CD4-positive, alpha-beta T cell treated with Interferon gamma for 1 hour (primary cell): Measurements from ENCODE around the gene FASTK.

ENCODE experiments used
- DNase-seq: peaks from one replicate; pipeline ENCODE4 v3.0.0-alpha.2; 2020

The FASTK gene

DNA sequence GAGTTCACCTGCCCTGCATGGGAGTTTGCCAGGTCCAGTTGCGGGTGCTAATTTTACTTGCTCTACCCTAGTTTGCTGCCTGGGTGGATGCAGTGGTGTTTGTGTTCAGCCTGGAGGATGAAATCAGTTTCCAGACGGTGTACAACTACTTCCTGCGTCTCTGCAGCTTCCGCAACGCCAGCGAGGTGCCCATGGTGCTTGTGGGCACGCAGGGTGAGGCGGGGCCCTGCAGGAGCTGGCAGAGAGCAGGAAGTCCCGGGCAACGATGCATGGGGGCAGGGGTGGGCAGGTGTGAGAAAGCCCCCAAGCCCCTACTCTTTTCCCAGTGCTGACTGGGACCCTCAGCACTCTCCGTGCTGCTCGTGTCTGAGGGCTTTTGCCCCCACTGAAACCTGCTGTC is 37.0 kb upstream of the FASTK start:
- peak; percentile 24 for DNase-seq

DNA sequence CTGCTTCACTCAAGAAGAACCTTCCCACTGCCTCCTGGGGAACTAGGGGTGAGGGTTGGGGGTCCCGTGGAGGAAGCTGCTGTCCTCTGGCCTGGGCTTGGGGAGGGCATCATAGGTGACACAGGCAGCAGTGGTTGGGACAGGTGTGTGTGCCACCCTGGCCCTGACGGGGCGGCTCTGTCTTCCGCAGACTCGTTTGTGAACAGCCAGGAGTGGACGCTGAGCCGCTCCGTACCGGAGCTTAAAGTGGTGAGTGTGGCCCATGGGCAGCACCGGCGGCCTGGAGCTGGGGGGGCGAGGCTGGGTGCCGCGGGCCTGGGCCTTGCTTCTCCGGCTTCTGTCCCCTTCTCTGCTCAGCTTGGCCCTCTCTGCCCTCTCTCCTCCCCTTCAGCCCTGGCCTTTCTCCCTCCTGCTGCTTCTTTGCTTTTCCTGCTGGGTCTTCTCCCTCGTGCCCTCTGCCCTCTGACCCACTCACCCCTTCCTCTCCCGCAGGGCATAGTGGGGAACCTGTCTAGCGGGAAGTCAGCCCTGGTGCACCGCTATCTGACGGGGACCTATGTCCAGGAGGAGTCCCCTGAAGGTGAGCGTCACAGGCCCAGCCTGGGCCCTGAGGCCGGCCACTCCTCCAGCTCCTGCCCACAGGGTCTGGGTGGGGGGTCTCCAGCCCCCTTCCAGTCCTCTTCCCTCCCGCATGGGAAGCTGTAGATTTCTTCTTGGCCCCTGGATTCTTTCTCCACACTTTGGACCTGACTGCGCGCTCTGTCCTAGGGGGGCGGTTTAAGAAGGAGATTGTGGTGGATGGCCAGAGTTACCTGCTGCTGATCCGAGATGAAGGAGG is 36.2 kb upstream of the FASTK start:
- no peak for DNase-seq

DNA sequence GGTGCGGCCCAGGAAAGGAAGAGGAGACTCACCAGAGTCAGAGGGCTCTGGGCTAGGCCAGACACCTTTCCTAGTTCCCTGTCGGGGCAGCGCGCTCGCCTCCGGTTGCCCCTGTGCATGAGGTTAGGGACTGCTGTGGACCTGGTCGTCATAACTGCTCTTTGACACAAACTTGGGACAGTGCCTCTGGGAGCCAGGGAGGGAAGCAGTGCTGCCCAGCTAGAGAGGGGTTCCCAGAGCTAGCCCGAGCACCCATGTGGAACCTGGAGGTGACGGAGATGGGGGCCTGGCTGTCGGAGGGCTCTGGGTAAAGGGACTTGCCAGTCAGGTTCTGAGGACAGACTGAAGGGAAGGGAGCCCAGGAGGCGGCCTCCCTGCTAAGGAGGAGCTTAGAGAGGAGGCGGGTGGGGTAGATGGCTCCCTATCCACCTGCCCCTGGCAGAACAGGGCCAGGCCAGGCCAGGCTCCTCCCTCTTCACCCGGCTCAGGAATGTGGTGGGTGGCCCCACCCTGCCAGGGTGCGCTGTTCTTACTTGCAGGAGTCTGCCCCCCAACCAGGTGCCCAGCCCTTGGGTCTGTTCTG is 35.3 kb upstream of the FASTK start:
- no peak for DNase-seq

DNA sequence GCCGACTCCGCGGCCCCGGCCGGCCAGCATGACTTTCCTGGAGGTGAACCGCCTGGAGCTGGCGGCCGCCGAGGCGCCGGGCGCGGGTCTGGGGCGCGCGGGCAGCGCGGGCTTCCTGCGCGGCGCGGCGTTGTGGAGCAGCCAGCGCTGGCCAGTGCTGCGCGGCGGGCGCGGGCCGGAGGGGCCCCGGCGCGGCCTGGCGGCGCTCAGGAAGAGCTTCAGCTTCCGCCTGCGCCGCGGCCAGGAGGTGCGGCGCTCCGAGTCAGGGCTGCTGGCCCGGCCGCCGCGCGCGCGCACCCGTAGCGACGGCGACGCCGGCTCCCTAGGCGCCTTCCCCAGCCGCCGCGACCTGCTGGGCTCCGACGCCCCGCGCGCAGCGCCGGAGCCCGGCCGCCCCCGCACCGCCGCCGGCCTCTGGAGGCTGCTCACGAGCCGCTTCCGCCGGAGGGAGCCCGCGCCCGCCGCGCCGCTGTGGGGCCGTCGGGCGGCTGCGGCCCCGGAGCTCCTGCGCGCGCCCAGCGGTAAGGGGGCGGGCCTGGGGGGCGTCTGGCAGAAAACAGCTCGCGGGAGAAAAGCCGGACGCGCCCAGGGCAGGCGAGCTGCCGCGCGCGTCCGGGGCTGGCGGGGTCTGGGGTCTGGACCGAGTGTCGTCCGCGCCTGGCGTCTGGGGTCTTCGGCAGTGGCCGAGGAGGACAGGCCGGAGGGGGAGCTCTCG is 34.7 kb upstream of the FASTK start:
- no peak for DNase-seq

DNA sequence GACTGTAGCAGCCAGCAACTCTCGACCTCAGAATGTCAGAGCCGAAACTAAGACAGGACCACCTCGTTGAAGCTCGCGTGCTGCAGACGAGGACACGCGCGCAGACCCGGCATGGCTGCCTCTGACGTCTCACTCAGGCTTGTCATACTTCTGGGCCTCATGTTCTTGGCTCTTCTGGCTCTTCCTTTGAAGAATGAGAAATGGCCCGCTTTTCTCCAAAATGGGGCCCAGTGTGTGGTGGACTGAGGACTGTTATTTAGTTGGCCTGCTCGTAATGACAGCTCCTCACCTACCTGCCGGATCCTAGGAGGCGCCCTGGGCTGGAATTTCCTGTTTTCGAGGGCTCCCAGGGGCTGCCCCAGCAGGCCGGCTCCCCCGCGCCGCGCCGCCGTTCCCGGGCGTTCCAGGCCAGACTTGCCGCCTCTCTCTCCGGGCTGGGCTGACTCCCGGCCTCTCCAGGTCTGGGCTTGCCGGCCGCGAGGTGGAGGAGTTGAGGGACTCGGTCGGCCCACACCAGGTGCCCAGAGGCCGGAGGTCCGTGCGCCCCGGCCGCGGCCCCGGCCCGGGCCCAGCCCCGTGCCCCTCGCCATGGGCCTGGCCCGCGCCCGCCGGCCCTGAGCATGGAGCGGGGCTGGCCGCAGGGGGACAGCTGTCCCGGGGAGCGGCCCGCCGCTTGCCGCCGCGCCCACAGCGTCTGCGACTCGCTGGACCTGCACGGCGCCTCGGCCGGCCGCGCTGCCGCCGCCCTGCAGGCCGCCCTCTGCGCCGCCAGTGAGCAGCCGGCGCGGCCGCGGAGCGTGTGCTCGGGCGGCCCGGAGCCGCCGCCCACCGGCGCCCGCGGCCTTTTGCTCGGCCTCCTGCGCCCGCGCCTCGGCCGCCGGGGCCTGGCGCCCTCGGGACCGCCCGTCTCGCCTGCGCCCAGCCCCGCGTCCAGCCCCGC is 33.8 kb upstream of the FASTK start:
- DNase-seq, result no peak

DNA sequence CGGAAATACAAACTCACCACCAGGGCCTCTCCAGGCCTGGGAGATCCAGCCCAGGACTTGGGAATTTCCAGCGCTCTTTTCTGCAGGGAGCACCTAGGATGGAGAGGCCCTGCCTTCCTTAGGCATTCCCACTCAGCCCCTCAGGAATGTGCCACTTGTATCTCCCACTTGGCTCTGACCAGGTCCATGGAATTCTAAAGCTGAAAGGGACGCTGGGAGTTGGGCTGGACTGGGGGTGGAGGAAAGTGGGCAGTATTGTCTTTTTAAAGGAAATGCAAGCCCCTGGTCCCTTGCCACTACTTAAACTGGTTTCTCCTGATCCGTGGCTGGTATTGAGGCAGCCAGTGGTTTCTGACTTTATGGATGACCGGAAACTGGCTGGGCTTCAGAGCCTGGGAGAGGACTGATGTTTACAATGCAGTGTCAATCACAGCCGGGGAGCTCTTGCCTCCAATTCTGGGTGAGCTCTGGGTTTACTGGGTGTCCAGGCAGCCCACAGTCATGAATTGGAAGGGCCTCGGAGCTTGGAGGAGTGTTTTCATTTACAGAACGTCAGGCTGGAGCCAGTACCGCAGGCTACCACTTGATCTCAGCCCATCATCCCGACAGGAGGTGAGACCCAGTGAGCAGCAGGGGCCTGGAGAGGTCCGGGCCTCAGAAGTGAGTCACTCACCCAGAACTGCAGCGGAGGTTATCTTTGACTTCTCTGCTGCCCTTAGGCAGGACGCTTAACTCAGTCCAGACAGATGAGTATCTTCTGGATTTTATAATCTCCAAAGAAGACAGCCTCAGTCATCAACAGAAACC is 32.9 kb upstream of the FASTK start:
- DNase-seq, result no peak

DNA sequence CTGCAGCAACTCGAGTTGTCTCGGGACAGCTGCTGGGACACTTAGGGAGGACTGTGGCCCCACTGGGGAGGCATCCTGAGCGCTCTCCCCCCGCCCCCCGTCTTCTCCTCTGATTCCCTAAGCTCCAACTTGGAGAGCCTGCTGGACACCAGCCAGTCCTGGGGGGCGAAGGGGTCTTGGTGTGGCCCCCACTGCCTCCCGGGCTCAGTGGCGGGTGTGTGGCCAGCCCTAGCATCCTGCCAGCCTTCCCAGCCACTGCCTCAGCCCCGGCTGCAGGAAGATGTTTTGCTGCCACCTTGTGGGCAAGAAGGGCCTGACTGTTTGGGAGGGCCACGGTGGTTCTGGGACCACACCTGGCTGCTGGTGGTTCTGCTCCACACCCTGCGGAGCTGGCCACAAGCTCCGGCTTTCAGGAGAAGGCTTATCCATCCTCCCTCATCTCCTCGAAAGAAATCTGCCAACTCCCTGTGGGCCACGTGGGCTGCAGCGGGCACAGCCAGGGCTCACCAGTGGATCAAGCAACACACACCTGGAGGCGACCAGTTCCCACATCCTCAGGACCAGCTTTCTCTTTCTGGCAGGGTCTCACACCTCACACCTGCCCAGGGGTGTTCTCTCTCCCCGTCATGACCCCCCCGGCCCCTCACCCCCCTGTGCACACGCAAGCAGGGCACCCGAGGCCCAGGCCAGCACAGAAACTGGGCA is 30.5 kb upstream of the FASTK start:
- peak; percentile 65 for DNase-seq

DNA sequence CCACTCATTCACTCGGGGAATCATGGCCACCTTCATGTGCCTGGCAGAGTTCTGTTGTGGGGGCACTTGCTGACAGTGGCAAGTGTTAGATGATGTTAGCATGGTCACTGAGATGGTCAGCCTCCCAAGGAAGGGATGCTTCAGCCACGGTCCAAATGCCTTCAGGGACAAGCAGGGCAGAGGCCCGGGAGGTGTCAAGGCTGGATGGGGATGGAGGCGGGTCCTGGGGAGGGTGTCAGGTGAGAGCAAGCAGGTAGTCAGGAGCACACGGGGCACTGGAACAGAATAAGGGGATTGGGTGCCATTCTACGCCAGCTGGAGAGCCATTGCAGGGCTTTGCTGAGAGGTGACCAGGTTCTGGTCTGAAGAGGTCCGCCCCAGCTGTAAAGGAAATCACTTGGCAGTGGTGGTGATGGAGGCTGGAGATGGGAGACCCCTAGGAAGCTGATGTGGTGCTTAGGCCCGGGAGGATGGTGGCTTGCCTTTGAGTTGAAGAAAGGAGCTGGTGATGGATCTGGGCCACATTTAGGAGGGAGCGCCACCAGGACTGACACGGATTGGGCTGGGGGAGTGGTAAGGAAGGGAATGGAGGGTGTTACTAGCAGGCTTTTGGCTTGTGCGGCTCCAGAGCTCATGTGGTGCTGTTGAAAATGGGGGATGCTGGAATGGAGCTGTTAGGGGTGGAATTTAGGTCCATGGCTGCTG is 29.8 kb upstream of the FASTK start:
- DNase-seq, result no peak

DNA sequence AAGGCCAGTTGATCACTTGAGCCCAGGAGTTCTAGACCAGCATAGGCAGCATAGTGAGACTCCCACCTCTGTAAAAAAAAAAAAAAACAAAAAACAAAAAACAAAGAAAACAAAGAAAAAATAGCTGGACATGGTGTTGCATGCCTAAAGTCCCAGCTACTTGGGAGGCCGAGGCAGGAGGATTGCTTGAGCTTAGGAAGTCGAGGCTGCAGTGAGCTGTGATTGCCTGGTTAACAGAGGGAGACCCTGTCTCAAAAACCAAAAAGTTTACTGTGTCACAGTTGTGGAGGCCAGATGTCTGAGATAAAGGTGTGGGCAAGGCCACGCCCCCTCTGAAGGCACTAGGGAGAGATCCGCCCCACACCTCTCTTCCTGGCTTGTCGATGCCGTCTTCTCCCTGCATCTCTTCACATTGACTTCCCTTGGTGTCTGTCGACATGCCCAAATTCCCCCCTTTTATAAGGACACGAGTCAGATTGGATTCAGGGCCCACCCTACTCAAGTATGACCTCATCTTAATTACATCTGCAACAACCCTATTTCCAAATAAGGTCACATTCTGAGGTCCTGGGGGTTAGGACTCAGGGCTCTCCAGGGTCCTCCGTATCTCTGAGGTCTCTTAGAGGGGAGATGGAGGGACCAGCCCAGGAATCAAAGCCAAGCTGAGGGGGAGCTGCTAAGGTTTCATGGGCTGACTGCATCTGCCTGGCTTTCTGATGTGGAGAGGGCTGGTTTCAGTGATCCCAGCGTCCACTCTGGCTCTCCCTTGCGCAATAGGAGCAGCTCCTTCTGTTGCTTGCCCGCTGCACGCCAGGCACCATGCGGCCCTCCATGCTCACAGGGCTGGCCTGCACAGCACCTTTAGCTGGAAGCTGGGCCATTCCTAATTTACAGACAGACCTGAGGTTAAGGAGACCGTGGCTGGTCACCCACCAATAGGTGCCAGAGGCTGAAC is 28.8 kb upstream of the FASTK start:
- no peak for DNase-seq

DNA sequence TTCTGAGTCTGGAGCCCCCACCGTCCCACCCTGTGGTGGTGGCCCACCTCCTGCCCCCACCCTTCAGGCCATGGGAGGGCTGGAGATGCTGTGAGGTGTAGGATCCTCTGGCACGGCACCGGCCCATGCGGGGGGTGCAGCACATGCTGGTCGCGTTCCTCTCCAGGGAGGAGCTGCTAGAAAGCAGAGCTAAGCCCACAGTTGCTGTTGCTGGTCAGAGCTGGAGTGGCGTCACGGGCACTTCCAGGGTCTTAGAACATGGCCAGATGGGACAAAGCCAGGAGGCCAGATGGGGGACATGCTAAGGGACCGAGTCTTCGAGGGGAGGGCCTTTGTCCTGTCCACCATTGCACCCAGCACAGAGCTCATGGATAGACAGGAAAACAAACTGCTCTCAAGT is 27.3 kb upstream of the FASTK start:
- DNase-seq, result no peak

DNA sequence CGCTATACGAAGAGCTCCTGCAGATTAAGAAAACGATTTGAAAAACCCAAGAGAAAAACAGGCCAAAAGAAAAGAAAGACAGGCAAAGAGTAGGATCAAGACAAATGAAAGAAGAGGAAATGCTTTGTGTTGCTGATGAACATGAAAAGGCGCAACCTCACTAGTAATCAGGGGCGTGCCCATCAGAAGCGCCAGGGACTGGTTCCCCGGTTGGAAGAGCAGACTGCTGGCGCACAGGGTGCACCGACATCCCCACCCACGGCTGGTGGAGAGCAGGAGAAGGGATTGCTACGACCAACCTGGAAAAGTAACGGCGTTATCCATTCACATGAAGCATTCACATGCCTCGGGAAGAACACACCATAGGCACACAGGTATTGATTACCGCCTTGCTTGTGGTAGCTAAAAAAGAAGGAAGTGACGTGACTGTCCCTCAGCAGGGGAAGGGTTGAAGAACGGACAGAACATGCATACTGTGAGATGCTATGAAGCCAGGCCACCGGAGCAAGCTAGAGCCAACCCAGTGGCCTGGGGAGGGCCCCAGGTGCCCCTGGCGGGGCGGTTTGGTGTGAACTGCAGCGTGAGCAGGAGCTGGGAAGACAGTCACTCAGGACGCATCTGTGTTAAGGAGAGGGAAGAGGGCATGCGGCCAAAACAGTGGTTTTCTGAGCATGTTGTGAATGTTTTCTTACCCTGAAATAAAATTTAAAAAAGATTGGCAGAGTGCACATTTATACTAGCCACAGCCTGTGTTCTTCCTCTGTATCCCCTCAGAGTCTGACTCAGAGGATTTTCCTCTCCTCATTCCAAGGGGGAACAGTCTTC is 24.0 kb upstream of the FASTK start:
- no peak for DNase-seq

DNA sequence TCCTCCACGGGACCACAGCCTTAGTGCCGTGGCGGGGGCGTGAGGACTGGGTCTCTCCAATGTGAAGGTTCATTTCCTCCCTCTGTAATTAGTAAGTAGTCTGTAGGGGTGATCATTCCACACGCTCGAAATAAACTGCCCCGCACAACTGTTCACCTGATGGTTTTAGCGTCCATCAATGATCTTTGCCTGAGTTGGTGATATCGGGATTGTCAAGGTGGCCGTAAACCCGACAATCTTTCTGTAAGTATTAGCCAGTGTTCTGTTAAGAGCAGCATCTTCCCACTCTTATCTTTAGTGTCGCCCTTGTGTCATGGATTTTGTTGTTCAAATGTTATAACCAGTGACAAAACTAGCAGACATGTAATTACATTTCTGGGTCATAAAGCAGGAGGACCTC is 23.4 kb upstream of the FASTK start:
- DNase-seq, result no peak

DNA sequence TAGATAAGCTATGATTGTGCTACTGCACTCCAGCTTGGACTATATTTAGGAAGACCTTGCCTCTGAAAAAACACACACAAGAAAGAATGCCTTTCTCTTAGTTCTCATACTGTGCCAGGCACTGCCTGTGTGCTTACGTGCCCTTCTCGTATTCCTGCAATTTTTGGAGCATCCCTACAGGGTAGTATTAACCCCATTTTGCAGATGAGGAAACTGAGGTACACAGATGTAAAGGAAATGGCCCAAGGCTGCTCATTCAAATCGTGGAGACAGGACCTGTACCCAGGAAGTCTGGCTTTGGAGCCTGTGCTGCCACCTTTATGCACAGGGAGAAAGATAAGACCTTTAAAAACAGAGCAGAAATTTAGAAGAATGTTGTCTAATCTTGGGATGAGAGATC is 22.4 kb upstream of the FASTK start:
- no peak for DNase-seq

DNA sequence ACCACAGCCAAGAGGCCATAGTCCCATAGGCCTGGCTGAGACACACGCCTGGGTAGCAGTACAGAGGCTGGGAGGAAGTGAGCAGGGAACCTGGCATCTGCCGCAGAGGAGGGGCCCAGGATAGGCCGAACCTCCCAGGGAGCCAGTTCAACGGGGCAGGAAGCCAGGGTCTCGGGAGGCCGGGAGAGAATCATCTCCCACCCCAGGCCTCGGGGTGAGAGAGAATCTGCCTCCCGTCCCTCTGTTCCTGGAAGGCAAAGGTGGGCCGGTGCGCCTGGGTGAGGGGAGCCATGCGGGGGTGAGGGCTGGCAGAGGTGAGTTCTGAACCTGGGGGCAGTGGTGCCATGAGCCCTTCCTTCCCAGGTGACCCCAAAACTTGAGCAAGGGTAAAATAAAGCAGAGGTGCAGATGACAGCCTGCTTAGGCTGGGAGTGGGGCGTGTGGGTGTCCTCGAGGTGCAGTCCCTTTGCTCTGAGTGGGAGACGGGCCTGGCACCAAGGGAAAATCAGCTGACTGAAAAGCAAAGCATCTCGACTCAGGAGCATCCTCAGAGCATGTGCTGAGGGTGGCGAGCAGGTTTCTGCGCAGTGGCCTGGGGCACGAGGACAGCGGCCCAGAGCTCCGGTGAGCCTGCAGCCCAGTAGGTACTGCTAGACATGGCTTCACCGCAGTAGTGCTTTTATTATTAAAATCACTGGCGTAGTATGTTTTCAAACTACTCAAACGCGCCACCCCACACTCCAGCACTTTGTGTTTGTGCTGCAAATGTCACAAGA is 21.2 kb upstream of the FASTK start:
- no peak for DNase-seq

DNA sequence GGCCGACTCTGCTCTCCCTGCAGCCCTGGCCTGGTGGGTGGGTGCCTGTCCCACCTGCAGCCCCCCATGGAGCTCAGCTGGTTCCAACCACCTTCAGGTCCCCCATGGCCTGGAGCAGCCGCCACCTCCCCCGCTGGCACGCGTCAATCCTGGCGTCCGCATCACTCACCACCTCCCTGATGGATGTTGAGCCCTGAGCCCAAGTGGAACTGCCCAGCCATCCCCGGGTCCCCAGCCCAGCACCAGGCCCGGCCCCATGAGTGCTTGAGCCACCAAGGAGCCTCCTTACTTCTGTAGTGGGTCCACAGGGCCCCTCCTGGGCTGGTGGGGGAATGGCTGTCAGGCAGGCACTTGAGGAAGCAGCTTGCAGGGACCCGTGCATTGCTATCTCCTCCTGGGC is 20.3 kb upstream of the FASTK start:
- DNase-seq, result no peak

DNA sequence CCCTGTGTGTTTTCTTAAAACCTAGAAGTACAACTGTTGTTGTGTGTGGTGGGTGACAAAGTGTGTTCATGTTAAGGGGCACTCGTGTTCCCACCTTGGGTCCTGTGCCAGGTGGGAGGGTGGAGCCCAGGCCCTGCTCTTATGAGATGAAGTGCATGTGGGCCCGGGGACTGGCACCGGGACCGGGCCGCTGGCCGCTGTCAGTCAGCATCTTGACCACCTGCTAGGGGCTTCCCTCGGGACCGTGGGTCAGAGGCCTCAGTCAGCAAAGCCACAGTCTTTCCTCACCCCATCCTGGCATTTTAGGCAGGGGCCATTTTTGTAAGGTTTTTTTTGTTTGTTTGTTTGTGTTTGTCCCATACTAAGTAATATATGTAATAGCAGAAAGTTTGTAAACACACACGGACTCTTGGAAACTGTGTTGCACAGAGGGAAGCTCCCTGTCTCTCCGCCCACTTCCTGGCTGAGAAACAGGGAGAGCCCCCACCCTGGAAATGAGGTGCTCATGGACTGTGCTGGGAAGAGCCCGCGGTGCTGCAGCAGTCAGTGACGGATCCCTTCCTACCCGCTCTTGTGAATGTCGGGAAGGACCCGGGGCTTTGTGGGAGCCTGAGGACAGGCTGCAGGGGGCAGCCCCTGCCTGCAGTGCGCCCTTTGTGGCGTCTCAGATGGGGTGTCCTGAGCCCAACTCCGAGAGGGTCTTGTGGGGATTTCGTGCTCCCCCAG is 19.0 kb upstream of the FASTK start:
- DNase-seq, result no peak

DNA sequence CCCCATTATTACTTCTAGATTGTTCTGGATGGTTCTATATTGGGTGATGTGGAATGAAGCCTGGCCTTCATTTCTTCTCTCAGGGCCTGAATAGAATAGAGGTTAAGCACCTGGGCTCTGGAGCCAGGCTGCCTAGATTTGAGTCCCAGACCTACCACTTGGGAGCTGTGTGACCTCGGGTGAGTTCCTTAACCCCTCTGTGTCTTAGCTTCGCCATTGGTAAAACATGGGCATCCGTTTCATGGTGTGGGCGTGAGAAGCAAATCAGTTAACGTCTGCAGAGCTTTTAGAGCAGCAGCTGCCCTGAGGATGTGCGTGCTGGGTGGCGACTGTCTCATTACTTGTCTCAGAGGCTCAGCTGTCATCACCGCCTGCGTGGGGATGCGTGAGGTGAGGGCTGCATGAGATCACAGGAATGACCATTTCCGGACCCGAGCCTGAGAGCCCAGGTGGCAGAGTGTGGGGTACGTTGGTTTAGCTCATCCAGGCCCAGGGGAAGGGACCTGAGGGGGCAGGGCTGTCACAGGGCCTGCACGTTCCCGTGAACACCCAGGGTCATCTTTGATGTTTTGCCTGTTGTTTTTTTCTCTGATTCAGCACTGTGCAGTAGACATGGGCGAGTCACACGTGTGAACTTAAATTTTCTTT is 15.3 kb upstream of the FASTK start:
- DNase-seq, result no peak
